ENCODE measurements around the gene SCYGR4.
"Not testable (repeated sequence)": the region's sequence is repeated elsewhere in the genome, so short reads cannot be mapped to it uniquely, and the experiment has no call there.

Gene SCYGR4

DNA sequence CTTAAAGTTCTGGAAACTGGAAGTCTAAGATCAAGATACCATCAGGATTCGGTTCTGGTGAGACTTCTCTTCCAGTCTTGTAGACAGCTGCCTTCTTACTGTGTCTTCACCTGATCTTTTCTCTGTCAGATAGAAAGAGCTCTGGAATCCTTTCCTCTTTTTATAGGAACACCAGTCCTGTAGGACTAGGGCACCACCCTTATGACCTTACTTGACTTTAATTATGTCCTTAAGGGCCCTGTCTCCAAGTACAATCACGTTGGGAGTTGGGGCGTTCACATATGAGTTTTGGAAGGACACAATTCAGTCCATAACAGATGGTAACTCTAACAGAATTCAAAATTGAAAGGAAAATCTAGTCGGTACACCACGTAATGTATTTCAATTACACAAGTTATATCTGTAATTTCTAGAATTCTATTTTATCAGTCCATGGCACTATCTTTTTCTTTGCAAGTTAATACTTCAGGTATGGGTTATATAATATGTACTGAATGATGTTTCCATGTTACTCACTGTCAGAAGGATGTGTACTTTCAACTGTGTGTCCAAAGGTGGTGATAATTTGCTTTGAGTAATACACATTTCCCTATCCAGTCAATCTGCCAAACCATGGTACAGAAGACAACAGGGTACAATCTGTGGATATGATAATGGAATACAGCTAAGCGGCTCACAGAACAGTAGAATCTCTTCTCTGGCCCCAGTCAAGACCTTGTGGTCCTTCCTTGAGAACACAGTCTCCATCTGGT is 48.1 kb downstream of the SCYGR4 start:
- TF ChIP-seq, protein P1, sequence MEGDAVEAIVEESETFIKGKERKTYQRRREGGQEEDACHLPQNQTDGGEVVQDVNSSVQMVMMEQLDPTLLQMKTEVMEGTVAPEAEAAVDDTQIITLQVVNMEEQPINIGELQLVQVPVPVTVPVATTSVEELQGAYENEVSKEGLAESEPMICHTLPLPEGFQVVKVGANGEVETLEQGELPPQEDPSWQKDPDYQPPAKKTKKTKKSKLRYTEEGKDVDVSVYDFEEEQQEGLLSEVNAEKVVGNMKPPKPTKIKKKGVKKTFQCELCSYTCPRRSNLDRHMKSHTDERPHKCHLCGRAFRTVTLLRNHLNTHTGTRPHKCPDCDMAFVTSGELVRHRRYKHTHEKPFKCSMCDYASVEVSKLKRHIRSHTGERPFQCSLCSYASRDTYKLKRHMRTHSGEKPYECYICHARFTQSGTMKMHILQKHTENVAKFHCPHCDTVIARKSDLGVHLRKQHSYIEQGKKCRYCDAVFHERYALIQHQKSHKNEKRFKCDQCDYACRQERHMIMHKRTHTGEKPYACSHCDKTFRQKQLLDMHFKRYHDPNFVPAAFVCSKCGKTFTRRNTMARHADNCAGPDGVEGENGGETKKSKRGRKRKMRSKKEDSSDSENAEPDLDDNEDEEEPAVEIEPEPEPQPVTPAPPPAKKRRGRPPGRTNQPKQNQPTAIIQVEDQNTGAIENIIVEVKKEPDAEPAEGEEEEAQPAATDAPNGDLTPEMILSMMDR (IDR thresholded peaks at IDR 0.05; ENCODE audit: low read depth, low read length) = no peak
- no peak overlapping the region for H3K4me3 ChIP-seq (ENCODE audit: low read depth, low read length)

DNA sequence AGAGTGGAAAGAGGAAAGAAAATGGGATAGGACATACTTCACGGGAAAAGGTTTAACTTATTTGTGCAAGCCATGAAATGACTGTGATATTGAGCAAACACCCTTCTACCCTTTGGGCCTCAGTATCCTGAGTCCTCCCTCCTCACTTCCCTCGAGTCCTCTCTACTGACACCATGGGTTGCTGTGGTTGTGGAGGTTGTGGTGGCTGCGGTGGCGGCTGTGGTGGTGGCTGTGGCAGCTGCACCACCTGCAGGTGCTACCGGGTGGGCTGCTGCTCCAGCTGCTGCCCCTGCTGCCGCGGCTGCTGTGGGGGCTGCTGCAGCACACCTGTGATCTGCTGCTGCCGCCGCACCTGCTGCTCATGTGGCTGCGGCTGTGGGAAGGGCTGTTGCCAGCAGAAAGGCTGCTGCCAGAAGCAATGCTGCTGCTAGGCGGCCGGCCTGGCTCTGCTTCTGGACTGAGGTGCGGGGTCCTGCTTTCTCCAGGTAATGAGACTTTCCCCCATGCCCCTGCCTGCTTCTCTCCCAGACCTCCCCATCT is 49.4 kb downstream of the SCYGR4 start, which contains the start of gene SCYGR5:
TSS of gene SCYGR5 (plus strand) at position 174 of the 540 bp plus-strand sequence. CDS start at position 174, 0 bp downstream.
- not testable (repeated sequence) for H3K4me3 ChIP-seq (ENCODE audit: low read depth, low read length)
